ENCODE results near the gene ABCG1. TPM values are rescaled to one million over a fixed set of nuclear protein-coding genes. Genes with fewer than 3 reads are reported as not detected.

ABCG1 gene
- total RNA-seq, 1 donor from 2014 or later = 1.3 TPM

DNA sequence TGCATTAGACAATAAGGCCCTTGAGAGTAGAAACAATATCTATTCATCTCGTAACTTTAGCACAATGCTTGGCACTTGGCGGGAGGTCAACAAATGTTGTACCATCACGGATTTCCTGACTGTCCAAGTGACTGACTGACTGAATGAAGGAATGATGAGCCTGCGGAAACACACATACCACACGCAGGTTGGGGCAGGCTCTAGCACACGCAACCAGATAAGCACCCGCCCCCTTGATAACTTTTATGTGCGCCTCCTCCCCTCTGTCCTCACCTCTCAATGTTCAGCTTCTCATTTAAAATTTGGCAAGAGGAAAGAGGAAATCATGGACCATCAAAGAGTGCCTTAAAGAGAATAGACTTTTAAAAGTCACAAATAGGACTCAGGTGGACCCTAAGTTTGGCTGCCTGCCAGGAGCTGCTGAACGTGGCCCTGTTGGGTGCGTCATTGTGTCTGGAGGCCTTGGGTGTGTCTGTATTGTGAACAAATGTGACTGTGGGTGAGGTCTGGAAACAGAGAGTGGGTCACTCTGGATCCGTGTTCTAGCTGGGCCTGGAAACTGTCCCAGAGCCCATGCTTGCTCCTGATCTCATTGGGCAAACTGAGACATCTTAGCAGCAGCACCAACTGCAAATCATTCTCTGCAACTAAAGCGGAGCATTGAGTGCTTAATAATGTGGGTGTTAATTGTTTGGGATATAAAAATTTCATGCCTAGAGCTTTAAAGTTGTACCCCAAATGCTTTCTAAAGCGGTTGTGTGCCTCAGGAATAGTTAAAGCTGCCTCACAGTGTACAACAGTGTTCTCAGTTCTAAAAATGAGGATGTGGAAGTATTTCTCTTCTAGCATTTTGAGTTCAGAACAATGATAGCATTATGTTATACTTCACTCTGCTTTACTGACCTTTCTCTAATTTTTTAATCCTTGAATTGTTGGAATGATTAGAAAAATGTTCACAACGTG, 47.6 kb upstream of the ABCG1 start:
- no peaks in the 10 kb centered on the region for H3K9me3 ChIP-seq (ENCODE audit: insufficient read depth, low read depth, low read length)
- no peak overlapping the region for H3K4me2 ChIP-seq (ENCODE audit: low read length)
- H3K4me3 Mint-ChIP-seq (ENCODE audit: unreplicated experiment) = no peak overlapping the region
- no peak overlapping the region for H2AFZ ChIP-seq (ENCODE audit: low read depth, low read length)
- H3K27me3 Mint-ChIP-seq (ENCODE audit: low read depth, unreplicated experiment) = peaks cover 7% of the 10 kb centered on the region
- no peaks in the 10 kb centered on the region for H3K36me3 ChIP-seq (ENCODE audit: insufficient read depth, low read length)
- H3K27ac ChIP-seq (ENCODE audit: low read depth, low read length) = no peak overlapping the region
- TF ChIP-seq, protein P1, sequence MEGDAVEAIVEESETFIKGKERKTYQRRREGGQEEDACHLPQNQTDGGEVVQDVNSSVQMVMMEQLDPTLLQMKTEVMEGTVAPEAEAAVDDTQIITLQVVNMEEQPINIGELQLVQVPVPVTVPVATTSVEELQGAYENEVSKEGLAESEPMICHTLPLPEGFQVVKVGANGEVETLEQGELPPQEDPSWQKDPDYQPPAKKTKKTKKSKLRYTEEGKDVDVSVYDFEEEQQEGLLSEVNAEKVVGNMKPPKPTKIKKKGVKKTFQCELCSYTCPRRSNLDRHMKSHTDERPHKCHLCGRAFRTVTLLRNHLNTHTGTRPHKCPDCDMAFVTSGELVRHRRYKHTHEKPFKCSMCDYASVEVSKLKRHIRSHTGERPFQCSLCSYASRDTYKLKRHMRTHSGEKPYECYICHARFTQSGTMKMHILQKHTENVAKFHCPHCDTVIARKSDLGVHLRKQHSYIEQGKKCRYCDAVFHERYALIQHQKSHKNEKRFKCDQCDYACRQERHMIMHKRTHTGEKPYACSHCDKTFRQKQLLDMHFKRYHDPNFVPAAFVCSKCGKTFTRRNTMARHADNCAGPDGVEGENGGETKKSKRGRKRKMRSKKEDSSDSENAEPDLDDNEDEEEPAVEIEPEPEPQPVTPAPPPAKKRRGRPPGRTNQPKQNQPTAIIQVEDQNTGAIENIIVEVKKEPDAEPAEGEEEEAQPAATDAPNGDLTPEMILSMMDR (IDR thresholded peaks at IDR 0.05; ENCODE audit: insufficient read depth, low read depth, low read length) = no peak
- TF ChIP-seq EZH2 (IDR thresholded peaks at IDR 0.05; ENCODE audit: insufficient read depth, low read length) = no peak
- H3K79me2 ChIP-seq (ENCODE audit: insufficient read depth, low read length) = no peaks in the 10 kb centered on the region
- H3K27me3 ChIP-seq (ENCODE audit: insufficient read depth, low read length) = peaks cover 4% of the 10 kb centered on the region
- H3K9ac ChIP-seq (ENCODE audit: low read length) = no peak overlapping the region
- DNase-seq (ENCODE audit: low read depth) (no peak), FAIRE-seq (no peak)
- no peaks in the 10 kb centered on the region for H3K36me3 Mint-ChIP-seq (ENCODE audit: low read depth, unreplicated experiment)
- H3K4me3 ChIP-seq (ENCODE audit: insufficient read depth, low read depth, low read length) = no peak overlapping the region
- H4K20me1 ChIP-seq (ENCODE audit: insufficient read depth, low read length) = no peaks in the 10 kb centered on the region
- H3K4me1 ChIP-seq (ENCODE audit: insufficient read depth, low read length) = no peaks in the 10 kb centered on the region
- peaks cover 2% of the 10 kb centered on the region for H3K9me3 Mint-ChIP-seq (ENCODE audit: unreplicated experiment)
- no peaks in the 10 kb centered on the region for H3K4me1 Mint-ChIP-seq (ENCODE audit: low read depth, unreplicated experiment)
- H3K27ac Mint-ChIP-seq (ENCODE audit: unreplicated experiment) = no peak overlapping the region

DNA sequence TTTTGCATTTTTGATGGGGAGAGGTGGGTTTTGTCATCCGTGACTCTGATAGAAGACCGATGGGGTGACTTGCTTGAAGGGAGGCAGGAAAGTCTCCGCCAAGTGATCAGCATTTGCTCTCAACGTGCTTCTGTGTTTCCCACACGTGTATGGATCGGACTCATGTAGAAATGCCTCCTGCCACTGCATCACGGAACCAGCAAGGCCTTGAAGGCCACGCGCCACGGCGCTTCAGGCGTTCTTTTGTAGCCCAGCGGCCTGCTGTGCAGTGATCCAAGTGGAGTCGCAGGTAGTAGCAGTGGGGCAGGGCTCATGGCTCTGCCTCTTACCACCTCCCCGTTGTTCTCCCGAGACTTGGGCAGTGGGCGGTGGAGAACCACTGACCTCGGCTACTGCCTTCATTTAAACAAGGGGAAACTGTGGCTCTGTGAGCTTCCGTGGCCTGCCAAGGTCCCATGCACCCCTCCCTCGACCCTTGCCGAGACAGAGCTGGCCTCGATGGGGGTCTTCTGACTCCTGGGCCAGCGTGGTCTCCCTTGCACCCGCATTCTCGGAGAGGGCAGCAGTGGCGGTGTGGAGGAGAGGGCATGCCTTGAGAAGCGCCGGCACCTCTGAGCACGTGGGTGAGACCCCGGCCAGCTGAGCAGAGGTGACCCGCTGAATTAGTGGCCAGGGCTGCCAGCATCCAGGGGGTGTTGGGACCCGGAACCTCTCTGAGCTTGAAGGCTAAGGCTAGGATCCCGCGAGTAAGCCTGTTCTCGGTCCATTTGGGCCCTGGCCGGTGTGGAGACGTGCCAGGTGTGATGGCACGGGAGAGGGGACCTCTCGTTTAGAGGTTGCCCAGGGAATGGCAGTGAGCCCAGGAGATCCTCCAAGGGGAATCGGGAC, 46.1 kb upstream of the ABCG1 start:
- no peaks in the 10 kb centered on the region for H3K4me1 Mint-ChIP-seq (ENCODE audit: low read depth, unreplicated experiment)
- Histone ChIP-seq H3K4me3 (ENCODE audit: insufficient read depth, low read depth, low read length) (no peak overlapping the region), H3K4me2 (ENCODE audit: low read length) (no peak overlapping the region), H4K20me1 (ENCODE audit: insufficient read depth, low read length) (no peaks in the 10 kb centered on the region), H3K79me2 (ENCODE audit: insufficient read depth, low read length) (no peaks in the 10 kb centered on the region), H3K9ac (ENCODE audit: low read length) (no peak overlapping the region), H3K27ac (ENCODE audit: low read depth, low read length) (no peak overlapping the region), H3K36me3 (ENCODE audit: insufficient read depth, low read length) (no peaks in the 10 kb centered on the region), H2AFZ (ENCODE audit: low read depth, low read length) (no peak overlapping the region), H3K4me1 (ENCODE audit: insufficient read depth, low read length) (no peaks in the 10 kb centered on the region), H3K9me3 (ENCODE audit: insufficient read depth, low read depth, low read length) (no peaks in the 10 kb centered on the region), H3K27me3 (ENCODE audit: insufficient read depth, low read length) (no peaks in the 10 kb centered on the region)
- peaks cover 11% of the 10 kb centered on the region for H3K27me3 Mint-ChIP-seq (ENCODE audit: low read depth, unreplicated experiment)
- no peak for TF ChIP-seq EZH2 (IDR thresholded peaks at IDR 0.05; ENCODE audit: insufficient read depth, low read length)
- TF ChIP-seq, protein P1 (IDR thresholded peaks at IDR 0.05; ENCODE audit: insufficient read depth, low read depth, low read length) = no peak
- H3K9me3 Mint-ChIP-seq (ENCODE audit: unreplicated experiment) = peaks cover under 1% of the 10 kb centered on the region
- H3K27ac Mint-ChIP-seq (ENCODE audit: unreplicated experiment) = no peak overlapping the region
- DNase-seq (ENCODE audit: low read depth) (no peak), FAIRE-seq (no peak)
- no peak overlapping the region for H3K4me3 Mint-ChIP-seq (ENCODE audit: unreplicated experiment)
- no peaks in the 10 kb centered on the region for H3K36me3 Mint-ChIP-seq (ENCODE audit: low read depth, unreplicated experiment)

Measured in astrocyte (in vitro differentiated cells and primary cell).